H1 (cell line): ENCODE data around the gene RCL1. TPM values are rescaled to one million over a fixed set of nuclear protein-coding genes. Genes with fewer than 3 reads are reported as not detected.
A peak's percentile ranks its signal among the peaks of the same experiment; 100 is the strongest.

Source experiments
- CTCF ChIA-PET: fragments of 300-600 bp; sonication (Branson Sonifier 250); formaldehyde crosslinking; loops from one replicate; lab custom pipeline; 2021; ENCODE audit not compliant: partially characterized antibody; lab: Charles Lee
- POLR2A ChIA-PET: fragments of 300-600 bp; sonication (Branson Sonifier 250); formaldehyde crosslinking; loops from one replicate; lab custom pipeline; 2021; ENCODE audit warnings: inconsistent platforms; ENCODE audit not compliant: partially characterized antibody; lab: Charles Lee
- DNase-seq, 2 experiments: peaks; one replicate each; pipeline versions ENCODE4 v3.0.0 to v3.0.0-alpha.2; 2010 to 2022; ENCODE audit warnings: low spot score in 2 of 2, low read depth in 1 of 2, mixed read lengths in 1 of 2
- FAIRE-seq: peaks from 2 replicates; lab custom pipeline; 2011; peaks lifted over from hg19 to GRCh38; lab: Jason Lieb, UNC
- H2AFZ ChIP-seq: 2 replicates; pipeline ENCODE4 v1.8.1; 2012; ENCODE audit warnings: low read length, inconsistent platforms
- H2AK5ac ChIP-seq: 2 replicates; pipeline ENCODE4 v1.6.1; 2013; ENCODE audit warnings: low read depth, low read length
- H2BK120ac ChIP-seq: replicated peaks from 2 replicates; pipeline ENCODE3; 2013; ENCODE audit warnings: low read depth, low read length, inconsistent platforms
- H2BK12ac ChIP-seq: 2 replicates; pipeline ENCODE4 v1.6.1; 2013; ENCODE audit warnings: low read depth, low read length
- H2BK15ac ChIP-seq: 2 replicates; pipeline ENCODE4 v1.6.1; 2013; ENCODE audit warnings: low read length
- H2BK20ac ChIP-seq: 2 replicates; pipeline ENCODE4 v1.6.1; 2013; ENCODE audit warnings: low read length
- H2BK5ac ChIP-seq: 2 replicates; pipeline ENCODE4 v1.6.1; 2013; ENCODE audit warnings: low read depth, low read length
- H3K14ac ChIP-seq: 2 replicates; pipeline ENCODE4 v1.6.1; 2013; ENCODE audit warnings: inconsistent platforms; ENCODE audit not compliant: insufficient read length
- H3K18ac ChIP-seq: 2 replicates; pipeline ENCODE4 v1.6.1; 2013; ENCODE audit warnings: low read length; ENCODE audit errors: extremely low read depth
- H3K23ac ChIP-seq: 2 replicates; pipeline ENCODE4 v1.6.1; 2013; ENCODE audit warnings: inconsistent platforms; ENCODE audit not compliant: insufficient read length
- H3K23me2 ChIP-seq: 2 replicates; pipeline ENCODE4 v1.6.1; 2013; ENCODE audit warnings: low read depth, low read length
- H3K27ac ChIP-seq: 2 replicates; pipeline ENCODE4 v1.6.1; 2011; ENCODE audit warnings: low read depth, low read length, inconsistent platforms
- H3K27me3 ChIP-seq, 4 experiments: replicated peaks in 1 of 4; 1 replicate in 1 of 4; 2 replicates in 3 of 4; pipeline versions ENCODE4 v1.6.1 to v1.8.1; 2011 to 2013; ENCODE audit warnings: low read length in 3 of 4, mild to moderate bottlenecking in 3 of 4, inconsistent platforms in 2 of 4, mixed read lengths in 2 of 4, moderate library complexity in 1 of 4; ENCODE audit not compliant: control insufficient read depth in 3 of 4, insufficient read depth in 3 of 4; ENCODE audit errors: extremely low read depth in 1 of 4
- H3K36me3 ChIP-seq, 4 experiments: 2 replicates each; pipeline versions ENCODE4 v1.6.1 to v1.8.1; 2011 to 2013; ENCODE audit warnings: mild to moderate bottlenecking in 4 of 4, low read length in 3 of 4, moderate library complexity in 2 of 4, control low read depth in 1 of 4, inconsistent platforms in 1 of 4; ENCODE audit not compliant: insufficient read depth in 4 of 4, control insufficient read depth in 2 of 4
- H3K4ac ChIP-seq: replicated peaks from 2 replicates; pipeline ENCODE3; 2013; ENCODE audit warnings: low read length, low read depth, mixed read lengths, inconsistent platforms; ENCODE audit not compliant: insufficient read length
- H3K4me1 ChIP-seq, 4 experiments: replicated peaks in 1 of 4; 1 replicate in 1 of 4; 2 replicates in 3 of 4; pipeline versions ENCODE4 v1.6.1 to v1.8.1; 2011 to 2013; ENCODE audit warnings: low read length in 3 of 4, inconsistent platforms in 2 of 4, mixed read lengths in 1 of 4; ENCODE audit not compliant: insufficient read depth in 4 of 4, control insufficient read depth in 3 of 4
- H3K4me2 ChIP-seq, 2 experiments: 2 replicates each; pipeline versions ENCODE4 v1.6.1 to v1.8.1; 2011 to 2013; ENCODE audit warnings: low read depth in 2 of 2, low read length in 2 of 2, control low read depth in 1 of 2, inconsistent platforms in 1 of 2, mild to moderate bottlenecking in 1 of 2; ENCODE audit not compliant: insufficient read depth in 1 of 2
- H3K4me3 ChIP-seq, 4 experiments: fragments of 200-600, 300-600 bp in 1 of 4; sonication (generic), shearing (Covaris generic), sonication (Bioruptor Twin) in 1 of 4; 2 replicates each; pipeline versions ENCODE4 v1.5.1 to v1.8.1; 2011 to 2016; ENCODE audit warnings: low read length in 4 of 4, low read depth in 3 of 4, control low read depth in 2 of 4, inconsistent platforms in 2 of 4, mild to moderate bottlenecking in 2 of 4, mixed read lengths in 1 of 4, moderate library complexity in 1 of 4; ENCODE audit not compliant: insufficient read depth in 2 of 4; ENCODE audit errors: extremely low read depth in 1 of 4
- H3K56ac ChIP-seq: replicated peaks from 2 replicates; pipeline ENCODE3; 2013; ENCODE audit warnings: low read depth, mild to moderate bottlenecking, mixed read lengths, low read length, inconsistent platforms; ENCODE audit not compliant: insufficient read length
- H3K79me1 ChIP-seq: 2 replicates; pipeline ENCODE4 v1.6.1; 2013; ENCODE audit warnings: low read depth, low read length, control low read depth
- H3K79me2 ChIP-seq, 2 experiments: 2 replicates each; pipeline versions ENCODE4 v1.6.1 to v1.8.1; 2012 to 2013; ENCODE audit warnings: low read length in 2 of 2, mild to moderate bottlenecking in 2 of 2, inconsistent platforms in 1 of 2; ENCODE audit not compliant: insufficient read depth in 2 of 2, control insufficient read depth in 1 of 2
- H3K9ac ChIP-seq, 4 experiments: replicated peaks in 1 of 4; 1 replicate in 1 of 4; 2 replicates in 3 of 4; pipeline versions ENCODE4 v1.6.1 to v1.8.1; 2011 to 2013; ENCODE audit warnings: low read depth in 3 of 4, low read length in 3 of 4, control low read depth in 2 of 4, mild to moderate bottlenecking in 2 of 4, moderate library complexity in 2 of 4, inconsistent platforms in 1 of 4; ENCODE audit errors: extremely low read depth in 1 of 4
- H3K9me3 ChIP-seq, 2 experiments: 2 replicates each; pipeline versions ENCODE4 v1.6.1 to v1.8.1; 2012 to 2013; ENCODE audit warnings: mild to moderate bottlenecking in 2 of 2, moderate library complexity in 2 of 2, control low read depth in 1 of 2, inconsistent platforms in 1 of 2, low read depth in 1 of 2, low read length in 1 of 2, mixed read lengths in 1 of 2; ENCODE audit not compliant: insufficient read depth in 2 of 2
- H4K20me1 ChIP-seq, 2 experiments: replicated peaks in 1 of 2; 2 replicates each; pipeline versions ENCODE3 to v1.8.1; 2011 to 2013; ENCODE audit warnings: inconsistent platforms in 2 of 2, low read length in 2 of 2, mild to moderate bottlenecking in 1 of 2; ENCODE audit not compliant: insufficient read depth in 2 of 2, control insufficient read depth in 1 of 2
- H4K5ac ChIP-seq: 2 replicates; pipeline ENCODE4 v1.6.1; 2013; ENCODE audit warnings: low read length, low read depth, mixed read lengths, inconsistent platforms; ENCODE audit not compliant: insufficient read length
- H4K8ac ChIP-seq: 2 replicates; pipeline ENCODE4 v1.8.0; 2013; ENCODE audit warnings: mild to moderate bottlenecking, moderate library complexity, low read length, inconsistent platforms; ENCODE audit not compliant: insufficient read depth; ENCODE audit errors: extremely low read depth
- H4K91ac ChIP-seq: replicated peaks from 2 replicates; pipeline ENCODE3; 2013; ENCODE audit warnings: low read length, mixed read lengths, inconsistent platforms; ENCODE audit not compliant: insufficient read length
- BCL11A ChIP-seq, 2 experiments: IDR thresholded peaks; one replicate each; pipeline ENCODE4 v1.6.1; 2011; ENCODE audit warnings: low read depth in 2 of 2, low read length in 2 of 2, mild to moderate bottlenecking in 2 of 2
- BRCA1 ChIP-seq: IDR thresholded peaks from 2 replicates; pipeline ENCODE4 v1.6.1; 2012; ENCODE audit warnings: low read depth, low read length, improper control_type of control experiment
- CBX5 ChIP-seq: fragments of 300-800, 300-1000 bp; sonication (generic); IDR thresholded peaks from 2 replicates; pipeline ENCODE4 v1.7.1; 2016; ENCODE audit warnings: antibody characterized with exemption, low read length, low read depth
- CBX8 ChIP-seq: fragments of 300-800, 300-1000 bp; sonication (generic); IDR thresholded peaks from 2 replicates; pipeline ENCODE4 v1.7.1; 2016; ENCODE audit warnings: low read depth, low read length, borderline replicate concordance
- CEBPB ChIP-seq: IDR thresholded peaks from 2 replicates; pipeline ENCODE4 v1.6.1; 2012; ENCODE audit warnings: low read depth, low read length
- CHD1 ChIP-seq: IDR thresholded peaks from 2 replicates; pipeline ENCODE4 v1.6.1; 2012; ENCODE audit warnings: low read depth, low read length, improper control_type of control experiment
- EGR1 ChIP-seq: IDR thresholded peaks from 2 replicates; pipeline ENCODE4 v1.6.1; 2011; ENCODE audit warnings: low read depth, low read length, borderline replicate concordance
- MAFK ChIP-seq: IDR thresholded peaks from 2 replicates; pipeline ENCODE4 v1.6.1; 2012; ENCODE audit warnings: low read depth, mild to moderate bottlenecking, improper control_type of control experiment, low read length
- RFX5 ChIP-seq: IDR thresholded peaks from 2 replicates; pipeline ENCODE4 v1.6.1; 2011; ENCODE audit warnings: low read depth, low read length, improper control_type of control experiment, borderline replicate concordance
- SUZ12 ChIP-seq: fragments of 200-600 bp; sonication (generic); IDR thresholded peaks from 2 replicates; pipeline ENCODE4 v1.6.1; 2012; ENCODE audit warnings: mild to moderate bottlenecking, inconsistent platforms, low read length, moderate library complexity, mixed read lengths
- TBP ChIP-seq: IDR thresholded peaks from 2 replicates; pipeline ENCODE4 v1.6.1; 2011; ENCODE audit warnings: low read depth, low read length, improper control_type of control experiment
- WGBS, 2 experiments: shearing (Covaris generic) in 1 of 2; methylation state at CpG; one replicate each; pipeline versions ENCODE4 v1.1.6 to v1.1.7; 2013 to 2015; ENCODE audit warnings: low lambda C conversion rate in 2 of 2, mixed read lengths in 2 of 2, inconsistent platforms in 1 of 2, low coverage in 1 of 2, missing lambda C conversion rate in 1 of 2; ENCODE audit not compliant: insufficient replicate concordance in 2 of 2, insufficient coverage in 1 of 2, insufficient read length in 1 of 2; ENCODE audit errors: extremely low coverage in 1 of 2, missing lambda C conversion rate in 1 of 2; 5-methylcytosine and 5-hydroxymethylcytosine counted together
- polyA plus RNA-seq, 7 experiments: library from polyadenylated mRNA; depleted of rRNA in 3 of 7; stranded (reverse) in 5 of 7; unstranded in 2 of 7; fragments of >200 nt in 5 of 7; fragments of 200-250 nt in 2 of 7; gene quantifications; 1 replicate in 5 of 7; 2 replicates in 1 of 7; 4 replicates in 1 of 7; pipeline versions ENCODE4 v1.2.1 to v1.2.3, GENCODE V29; 2011 to 2013; ENCODE audit warnings: missing spikeins in 2 of 7, mixed read lengths in 2 of 7
- total RNA-seq: library from RNA; stranded (reverse); fragmentation: NEBNext Ultra II Directional; extraction: Animal tissue kit (Norgen Biotek cat#: 25700); gene quantifications from 2 replicates; pipeline ENCODE4 v1.2.1, GENCODE V29; 2021
- TF ChIP-seq, protein P1 (sequence below): IDR thresholded peaks from 2 replicates; pipeline ENCODE4 v1.6.1; 2011; ENCODE audit warnings: low read length, improper control_type of control experiment

Gene RCL1
- total and polyA plus RNA-seq, 2 of the 8 experiments (the other 6 are each of a cell fraction or from before 2014, with no cell fraction given): 21.0 to 29.5 TPM

DNA sequence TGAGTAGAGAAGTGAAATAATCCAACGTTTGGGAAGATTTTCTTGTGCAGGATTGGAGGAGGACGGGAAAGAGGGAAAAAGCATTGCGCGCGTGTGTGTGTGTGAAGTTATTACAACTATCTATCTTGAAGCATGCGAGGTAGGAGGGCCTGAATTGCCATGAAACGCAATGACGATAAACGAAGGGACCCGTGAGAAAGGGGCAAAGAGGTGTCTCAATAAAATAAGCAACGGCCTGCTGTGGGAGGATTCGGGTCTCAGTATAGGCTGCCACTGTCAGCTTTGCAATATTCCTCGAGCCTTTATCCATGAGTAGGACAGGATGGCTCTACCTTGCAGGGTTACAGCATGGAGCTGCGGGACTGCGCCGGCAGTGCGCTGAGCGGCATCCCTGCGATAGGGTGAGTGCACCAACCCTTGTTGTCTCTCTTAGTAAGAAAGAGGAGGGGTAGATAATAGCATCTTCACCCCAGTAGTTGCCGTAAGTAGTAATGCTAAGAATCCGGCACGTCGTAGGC, 631 bp upstream of the RCL1 start:
- peak overlapping the region; percentile 76; the same call in 1 of the 2 replicates for H4K8ac ChIP-seq
- POLR2A ChIA-PET: interaction anchor here (0.6 to 3.4 kb wide), 14 partner anchors 8 to 1746 kb away, joined by 3 to 17 read pairs (median 4); partner anchors contain the start of genes AK3 and JAK2
- 4% methylated on average over 23 of the region's 23 CpGs; no CpG with 5 or more reads in 1 of the 2 experiments for WGBS, 2 experiments
- TF ChIP-seq, protein P1, sequence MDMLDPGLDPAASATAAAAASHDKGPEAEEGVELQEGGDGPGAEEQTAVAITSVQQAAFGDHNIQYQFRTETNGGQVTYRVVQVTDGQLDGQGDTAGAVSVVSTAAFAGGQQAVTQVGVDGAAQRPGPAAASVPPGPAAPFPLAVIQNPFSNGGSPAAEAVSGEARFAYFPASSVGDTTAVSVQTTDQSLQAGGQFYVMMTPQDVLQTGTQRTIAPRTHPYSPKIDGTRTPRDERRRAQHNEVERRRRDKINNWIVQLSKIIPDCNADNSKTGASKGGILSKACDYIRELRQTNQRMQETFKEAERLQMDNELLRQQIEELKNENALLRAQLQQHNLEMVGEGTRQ: no peak
- no peak for TF ChIP-seq TBP
- TF ChIP-seq CBX8: no peak
- no peak for TF ChIP-seq BRCA1
- TF ChIP-seq RFX5: no peak
- TF ChIP-seq MAFK: no peak
- no peak for TF ChIP-seq BCL11A (IDR thresholded peaks at IDR 0.05; ENCODE audit: low read depth in 2 of 2, low read length in 2 of 2)
- no peak for TF ChIP-seq SUZ12
- TF ChIP-seq CEBPB: no peak
- TF ChIP-seq CHD1: no peak
- TF ChIP-seq EGR1: no peak
- no peak for TF ChIP-seq CBX5

More for the DNA sequence above, 631 bp upstream of the RCL1 start:
- CTCF ChIA-PET: interaction anchor here (1.0 to 2.4 kb wide), 5 partner anchors 9 to 34 kb away, joined by 3 to 12 read pairs (median 4); no protein-coding TSS in a partner anchor
- Histone ChIP-seq H3K4me2 (peak overlapping the region; percentile 80 to 98), H3K4ac (no peak overlapping the region), H3K4me3 (peak overlapping the region; percentile 81 to 86 (median 84)), H4K91ac (no peak overlapping the region), H3K18ac (no peak overlapping the region; the same call in none of the 2 replicates), H2BK12ac (no peak overlapping the region; the same call in 1 of the 2 replicates), H2BK15ac (peak overlapping the region; percentile 65; the same call in 1 of the 2 replicates), H3K27me3 (no peaks in the 10 kb centered on the region; a peak in 2 of 7 replicates), H2BK5ac (peak overlapping the region; percentile 62; the same call in 1 of the 2 replicates), H2AFZ (peak overlapping the region; percentile 69), H2AK5ac (no peak overlapping the region), H3K79me1 (no peaks in the 10 kb centered on the region; the same call in 1 of the 2 replicates), H3K9me3 (no peaks in the 10 kb centered on the region), H4K20me1 (peaks cover 4 to 13% of the 10 kb centered on the region in 2 experiments), H3K56ac (no peak overlapping the region), H3K9ac (peak overlapping the region; percentile 59 to 94 (median 70)), H2BK120ac (no peak overlapping the region), H3K23me2 (peaks cover 9% of the 10 kb centered on the region), H3K4me1 (peaks cover 0 to 10% (median 6%) of the 10 kb centered on the region in 4 experiments; a peak in 6 of 7 replicates), H3K14ac (no peak overlapping the region), H3K23ac (no peak overlapping the region), H3K27ac (peak overlapping the region; percentile 47; the same call in 1 of the 2 replicates), H4K5ac (no peak overlapping the region), H3K79me2 (peaks cover 24 to 39% of the 10 kb centered on the region in 2 experiments), H3K36me3 (no peaks in the 10 kb centered on the region), H2BK20ac (no peak overlapping the region)
- no peak for FAIRE-seq
- no peak for DNase-seq
